HepG2 (cell line): ENCODE results near the gene MED4. TPM values are rescaled to one million over a fixed set of nuclear protein-coding genes. Genes with fewer than 3 reads are reported as not detected.
A peak's percentile ranks its signal among the peaks of the same experiment; 100 is the strongest.

Experiments
- AGO1 ChIP-seq: fragments of 200-400 bp; formaldehyde crosslinking; IDR thresholded peaks from 2 replicates; pipeline ENCODE4 v1.6.1; 2017; ENCODE audit warnings: mild to moderate bottlenecking, low read depth, low read length, moderate library complexity; ENCODE audit not compliant: poor library complexity, severe bottlenecking
- CEBPB ChIP-seq: IDR thresholded peaks from 2 replicates; pipeline ENCODE4 v1.6.1; 2011; ENCODE audit warnings: low read depth, low read length, improper control_type of control experiment, borderline replicate concordance
- HNRNPUL1 ChIP-seq: fragments of 200-400 bp; formaldehyde crosslinking; IDR thresholded peaks from 2 replicates; pipeline ENCODE4 v1.6.1; 2017; ENCODE audit warnings: low read depth, mild to moderate bottlenecking, low read length, moderate library complexity
- KDM5A ChIP-seq: fragments of 200-600 bp; sonication (generic); IDR thresholded peaks from 2 replicates; pipeline ENCODE4 v1.7.0; 2018; ENCODE audit warnings: antibody characterized with exemption, mild to moderate bottlenecking, low read length, borderline replicate concordance
- MXD4 ChIP-seq: IDR thresholded peaks from 2 replicates; pipeline ENCODE4 v1.6.1; 2016; ENCODE audit warnings: mild to moderate bottlenecking, missing biosample characterization, missing genetic modification reagents
- NAIF1 ChIP-seq: sonication (generic); formaldehyde crosslinking; IDR thresholded peaks from 2 replicates; pipeline ENCODE4 v1.5.0; 2020; ENCODE audit warnings: mild to moderate bottlenecking, missing genetic modification reagents, borderline replicate concordance
- NCOA2 ChIP-seq: sonication (generic); formaldehyde crosslinking; IDR thresholded peaks from 2 replicates; pipeline ENCODE4 v1.8.0; 2022; ENCODE audit warnings: inconsistent platforms
- NFRKB ChIP-seq: fragments of 450-650 bp; IDR thresholded peaks from 2 replicates; pipeline ENCODE4 v1.6.1; 2017
- SALL1 ChIP-seq: sonication (generic); formaldehyde crosslinking; IDR thresholded peaks from 2 replicates; pipeline ENCODE4 v1.8.0; 2022; ENCODE audit warnings: mild to moderate bottlenecking, missing genetic modification reagents
- SMC3 ChIP-seq: IDR thresholded peaks from 2 replicates; pipeline ENCODE4 v1.6.1; 2011; ENCODE audit warnings: low read length, improper control_type of control experiment
- SP4 ChIP-seq: sonication (generic); formaldehyde crosslinking; IDR thresholded peaks from 2 replicates; pipeline ENCODE4 v1.8.1; 2023; ENCODE audit warnings: mild to moderate bottlenecking, missing genetic modification reagents
- ZNF326 ChIP-seq: sonication (generic); formaldehyde crosslinking; IDR thresholded peaks from 2 replicates; pipeline ENCODE4 v1.4.0; 2020; ENCODE audit warnings: missing genetic modification reagents, borderline replicate concordance
- ZNF382 ChIP-seq: sonication (generic); formaldehyde crosslinking; IDR thresholded peaks from 2 replicates; pipeline ENCODE4 v1.5.0; 2020; ENCODE audit warnings: missing genetic modification reagents, mild to moderate bottlenecking, borderline replicate concordance
- ZNF766 ChIP-seq: sonication (generic); formaldehyde crosslinking; IDR thresholded peaks from 2 replicates; pipeline ENCODE4 v1.5.0; 2020; ENCODE audit warnings: missing genetic modification reagents, borderline replicate concordance
- ZSCAN22 ChIP-seq: sonication (generic); formaldehyde crosslinking; IDR thresholded peaks from 2 replicates; pipeline ENCODE4 v1.4.0; 2020; ENCODE audit warnings: mild to moderate bottlenecking, missing genetic modification reagents
- ZZZ3 ChIP-seq: sonication (generic); formaldehyde crosslinking; IDR thresholded peaks from 2 replicates; pipeline ENCODE4 v1.4.0; 2020; ENCODE audit warnings: missing genetic modification reagents, mild to moderate bottlenecking, borderline replicate concordance
- polyA plus RNA-seq, 8 experiments: library from polyadenylated mRNA; depleted of rRNA in 3 of 8; stranded (reverse) in 7 of 8; unstranded in 1 of 8; fragments of >200 nt; fragmentation: Illumina TruSeq in 4 of 8; extraction: Trizol in 4 of 8; gene quantifications; 2 replicates each; pipeline versions ENCODE4 v1.2.1 to v1.2.3, GENCODE V29; 2011 to 2016; ENCODE audit warnings: low read depth in 4 of 8, missing spikeins in 1 of 8, mixed read lengths in 1 of 8; ENCODE audit not compliant: insufficient read depth in 1 of 8
- total RNA-seq, 5 experiments: library from RNA; depleted of rRNA; stranded (reverse); fragments of >200 nt; fragmentation: Illumina TruSeq; extraction: Trizol; gene quantifications; 2 replicates each; pipeline ENCODE4 v1.2.3, GENCODE V29; 2016; ENCODE audit warnings: low read depth in 1 of 5
- TF ChIP-seq, protein P1 (sequence below): sonication (generic); formaldehyde crosslinking; IDR thresholded peaks from 2 replicates; pipeline ENCODE4 v1.9.0; 2021; ENCODE audit warnings: missing genetic modification reagents, mild to moderate bottlenecking, borderline replicate concordance
- TF ChIP-seq, protein P2 (sequence below): IDR thresholded peaks from 2 replicates; pipeline ENCODE4 v1.6.1; 2016
- TF ChIP-seq, protein P3 (sequence below): sonication (generic); formaldehyde crosslinking; conservative IDR thresholded peaks from 2 replicates; pipeline ENCODE4 v1.4.0; 2020; ENCODE audit warnings: missing genetic modification reagents
- TF ChIP-seq, protein P4 (sequence below): sonication (generic); formaldehyde crosslinking; IDR thresholded peaks from 2 replicates; pipeline ENCODE4 v1.4.0; 2020; ENCODE audit warnings: mild to moderate bottlenecking, missing genetic modification reagents, borderline replicate concordance
- TF ChIP-seq, protein P5 (sequence below): sonication (generic); formaldehyde crosslinking; IDR thresholded peaks from 2 replicates; pipeline ENCODE4 v1.4.0; 2020; ENCODE audit warnings: missing genetic modification reagents

Gene MED4
- total and polyA plus RNA-seq, 2 of the 13 experiments (the other 11 are each of a cell fraction or from before 2014, with no cell fraction given) = 49.4 to 57.8 TPM

DNA sequence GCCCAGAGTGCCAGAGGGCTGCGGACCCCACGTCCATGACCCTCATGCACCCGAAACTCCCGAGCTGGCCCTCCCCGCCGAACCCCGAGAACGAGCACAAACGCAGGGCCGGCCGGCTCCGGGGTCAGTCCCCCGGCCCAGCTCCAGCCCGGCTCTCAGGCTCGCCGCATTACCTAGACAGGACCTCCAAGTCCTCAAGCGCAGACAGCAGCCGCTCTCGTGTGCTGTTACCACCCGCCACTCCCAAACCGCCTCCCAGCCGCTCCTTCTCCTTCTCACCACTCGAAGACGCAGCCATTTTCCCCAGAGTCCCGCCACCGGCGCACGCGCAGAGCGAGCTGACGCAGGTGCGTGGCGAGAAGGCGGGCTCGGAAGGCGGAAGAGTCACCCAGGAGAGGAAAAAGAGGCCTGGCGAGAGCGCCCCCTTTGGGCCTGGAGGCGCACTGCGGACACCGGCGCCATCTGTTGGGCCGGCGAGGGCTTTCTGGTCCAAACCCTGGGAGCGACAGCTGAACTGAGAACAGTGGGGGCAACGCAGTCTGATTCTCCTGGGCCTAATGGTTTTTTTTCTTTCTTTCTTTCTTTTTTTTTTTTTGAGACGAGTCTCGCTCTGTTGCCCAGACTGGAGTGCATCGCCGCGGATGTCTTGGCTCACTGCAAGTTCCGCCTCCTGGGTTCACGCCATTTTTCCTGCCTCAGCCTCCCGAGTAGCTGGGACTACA, at the start of gene MED4 (continued):
- TF ChIP-seq, protein P1, sequence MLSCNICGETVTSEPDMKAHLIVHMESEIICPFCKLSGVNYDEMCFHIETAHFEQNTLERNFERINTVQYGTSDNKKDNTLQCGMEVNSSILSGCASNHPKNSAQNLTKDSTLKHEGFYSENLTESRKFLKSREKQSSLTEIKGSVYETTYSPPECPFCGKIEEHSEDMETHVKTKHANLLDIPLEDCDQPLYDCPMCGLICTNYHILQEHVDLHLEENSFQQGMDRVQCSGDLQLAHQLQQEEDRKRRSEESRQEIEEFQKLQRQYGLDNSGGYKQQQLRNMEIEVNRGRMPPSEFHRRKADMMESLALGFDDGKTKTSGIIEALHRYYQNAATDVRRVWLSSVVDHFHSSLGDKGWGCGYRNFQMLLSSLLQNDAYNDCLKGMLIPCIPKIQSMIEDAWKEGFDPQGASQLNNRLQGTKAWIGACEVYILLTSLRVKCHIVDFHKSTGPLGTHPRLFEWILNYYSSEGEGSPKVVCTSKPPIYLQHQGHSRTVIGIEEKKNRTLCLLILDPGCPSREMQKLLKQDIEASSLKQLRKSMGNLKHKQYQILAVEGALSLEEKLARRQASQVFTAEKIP (CRISPR knock-in tag) = no peak
- TF ChIP-seq, protein P2, sequence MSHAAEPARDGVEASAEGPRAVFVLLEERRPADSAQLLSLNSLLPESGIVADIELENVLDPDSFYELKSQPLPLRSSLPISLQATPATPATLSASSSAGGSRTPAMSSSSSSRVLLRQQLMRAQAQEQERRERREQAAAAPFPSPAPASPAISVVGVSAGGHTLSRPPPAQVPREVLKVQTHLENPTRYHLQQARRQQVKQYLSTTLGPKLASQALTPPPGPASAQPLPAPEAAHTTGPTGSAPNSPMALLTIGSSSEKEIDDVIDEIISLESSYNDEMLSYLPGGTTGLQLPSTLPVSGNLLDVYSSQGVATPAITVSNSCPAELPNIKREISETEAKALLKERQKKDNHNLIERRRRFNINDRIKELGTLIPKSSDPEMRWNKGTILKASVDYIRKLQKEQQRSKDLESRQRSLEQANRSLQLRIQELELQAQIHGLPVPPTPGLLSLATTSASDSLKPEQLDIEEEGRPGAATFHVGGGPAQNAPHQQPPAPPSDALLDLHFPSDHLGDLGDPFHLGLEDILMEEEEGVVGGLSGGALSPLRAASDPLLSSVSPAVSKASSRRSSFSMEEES (CRISPR knock-in tag) = peak; percentile 56
- TF ChIP-seq MXD4 (CRISPR knock-in tag) (peak; percentile 74), AGO1 (peak; percentile 40), ZNF766 (CRISPR knock-in tag) (no peak), HNRNPUL1 (no peak), ZSCAN22 (CRISPR knock-in tag) (no peak), SP4 (CRISPR knock-in tag) (peak; percentile 80), CEBPB (no peak), NAIF1 (CRISPR knock-in tag) (no peak), SALL1 (CRISPR knock-in tag) (peak; percentile 92), ZZZ3 (CRISPR knock-in tag) (peak; percentile 76; the same call in 1 of the 2 replicates), NCOA2 (peak; percentile 72; the same call in 1 of the 2 replicates), ZNF326 (CRISPR knock-in tag) (no peak), NFRKB (no peak), SMC3 (peak; percentile 53), ZNF382 (CRISPR knock-in tag) (no peak), KDM5A (peak; percentile 97)
- TF ChIP-seq, protein P3, sequence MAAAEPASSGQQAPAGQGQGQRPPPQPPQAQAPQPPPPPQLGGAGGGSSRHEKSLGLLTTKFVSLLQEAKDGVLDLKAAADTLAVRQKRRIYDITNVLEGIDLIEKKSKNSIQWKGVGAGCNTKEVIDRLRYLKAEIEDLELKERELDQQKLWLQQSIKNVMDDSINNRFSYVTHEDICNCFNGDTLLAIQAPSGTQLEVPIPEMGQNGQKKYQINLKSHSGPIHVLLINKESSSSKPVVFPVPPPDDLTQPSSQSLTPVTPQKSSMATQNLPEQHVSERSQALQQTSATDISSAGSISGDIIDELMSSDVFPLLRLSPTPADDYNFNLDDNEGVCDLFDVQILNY = peak; percentile 84
- TF ChIP-seq, protein P4, sequence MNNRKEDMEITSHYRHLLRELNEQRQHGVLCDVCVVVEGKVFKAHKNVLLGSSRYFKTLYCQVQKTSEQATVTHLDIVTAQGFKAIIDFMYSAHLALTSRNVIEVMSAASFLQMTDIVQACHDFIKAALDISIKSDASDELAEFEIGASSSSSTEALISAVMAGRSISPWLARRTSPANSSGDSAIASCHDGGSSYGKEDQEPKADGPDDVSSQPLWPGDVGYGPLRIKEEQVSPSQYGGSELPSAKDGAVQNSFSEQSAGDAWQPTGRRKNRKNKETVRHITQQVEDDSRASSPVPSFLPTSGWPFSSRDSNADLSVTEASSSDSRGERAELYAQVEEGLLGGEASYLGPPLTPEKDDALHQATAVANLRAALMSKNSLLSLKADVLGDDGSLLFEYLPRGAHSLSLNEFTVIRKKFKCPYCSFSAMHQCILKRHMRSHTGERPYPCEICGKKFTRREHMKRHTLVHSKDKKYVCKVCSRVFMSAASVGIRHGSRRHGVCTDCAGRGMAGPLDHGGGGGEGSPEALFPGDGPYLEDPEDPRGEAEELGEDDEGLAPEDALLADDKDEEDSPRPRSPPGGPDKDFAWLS (CRISPR knock-in tag) = no peak
- TF ChIP-seq, protein P5, sequence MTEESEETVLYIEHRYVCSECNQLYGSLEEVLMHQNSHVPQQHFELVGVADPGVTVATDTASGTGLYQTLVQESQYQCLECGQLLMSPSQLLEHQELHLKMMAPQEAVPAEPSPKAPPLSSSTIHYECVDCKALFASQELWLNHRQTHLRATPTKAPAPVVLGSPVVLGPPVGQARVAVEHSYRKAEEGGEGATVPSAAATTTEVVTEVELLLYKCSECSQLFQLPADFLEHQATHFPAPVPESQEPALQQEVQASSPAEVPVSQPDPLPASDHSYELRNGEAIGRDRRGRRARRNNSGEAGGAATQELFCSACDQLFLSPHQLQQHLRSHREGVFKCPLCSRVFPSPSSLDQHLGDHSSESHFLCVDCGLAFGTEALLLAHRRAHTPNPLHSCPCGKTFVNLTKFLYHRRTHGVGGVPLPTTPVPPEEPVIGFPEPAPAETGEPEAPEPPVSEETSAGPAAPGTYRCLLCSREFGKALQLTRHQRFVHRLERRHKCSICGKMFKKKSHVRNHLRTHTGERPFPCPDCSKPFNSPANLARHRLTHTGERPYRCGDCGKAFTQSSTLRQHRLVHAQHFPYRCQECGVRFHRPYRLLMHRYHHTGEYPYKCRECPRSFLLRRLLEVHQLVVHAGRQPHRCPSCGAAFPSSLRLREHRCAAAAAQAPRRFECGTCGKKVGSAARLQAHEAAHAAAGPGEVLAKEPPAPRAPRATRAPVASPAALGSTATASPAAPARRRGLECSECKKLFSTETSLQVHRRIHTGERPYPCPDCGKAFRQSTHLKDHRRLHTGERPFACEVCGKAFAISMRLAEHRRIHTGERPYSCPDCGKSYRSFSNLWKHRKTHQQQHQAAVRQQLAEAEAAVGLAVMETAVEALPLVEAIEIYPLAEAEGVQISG (CRISPR knock-in tag) = peak; percentile 99
